ENCODE results near the gene SCAMP4.

SCAMP4 gene

GRCh38 chr19:1902923-1903322 lies 2.3 kb upstream of the SCAMP4 start:
- DNase-seq (ENCODE audit: low read depth in 1 of 2, low spot score in 1 of 2): no peak
- Histone ChIP-seq H3K27ac (replicated peaks) (no peak overlapping the region; the same call in 1 of the 2 replicates), H3K27me3 (ENCODE audit: insufficient read depth, poor library complexity, severe bottlenecking) (no peaks in the 10 kb centered on the region), H3K4me3 (replicated peaks; ENCODE audit: insufficient read depth, low read length) (no peak overlapping the region)
- TF ChIP-seq POLR2AphosphoS5 (IDR thresholded peaks at IDR 0.05; ENCODE audit: low read depth): no peak
- TF ChIP-seq SPI1 (IDR thresholded peaks at IDR 0.05; ENCODE audit: borderline replicate concordance, low read depth): no peak
- TF ChIP-seq, protein P1, sequence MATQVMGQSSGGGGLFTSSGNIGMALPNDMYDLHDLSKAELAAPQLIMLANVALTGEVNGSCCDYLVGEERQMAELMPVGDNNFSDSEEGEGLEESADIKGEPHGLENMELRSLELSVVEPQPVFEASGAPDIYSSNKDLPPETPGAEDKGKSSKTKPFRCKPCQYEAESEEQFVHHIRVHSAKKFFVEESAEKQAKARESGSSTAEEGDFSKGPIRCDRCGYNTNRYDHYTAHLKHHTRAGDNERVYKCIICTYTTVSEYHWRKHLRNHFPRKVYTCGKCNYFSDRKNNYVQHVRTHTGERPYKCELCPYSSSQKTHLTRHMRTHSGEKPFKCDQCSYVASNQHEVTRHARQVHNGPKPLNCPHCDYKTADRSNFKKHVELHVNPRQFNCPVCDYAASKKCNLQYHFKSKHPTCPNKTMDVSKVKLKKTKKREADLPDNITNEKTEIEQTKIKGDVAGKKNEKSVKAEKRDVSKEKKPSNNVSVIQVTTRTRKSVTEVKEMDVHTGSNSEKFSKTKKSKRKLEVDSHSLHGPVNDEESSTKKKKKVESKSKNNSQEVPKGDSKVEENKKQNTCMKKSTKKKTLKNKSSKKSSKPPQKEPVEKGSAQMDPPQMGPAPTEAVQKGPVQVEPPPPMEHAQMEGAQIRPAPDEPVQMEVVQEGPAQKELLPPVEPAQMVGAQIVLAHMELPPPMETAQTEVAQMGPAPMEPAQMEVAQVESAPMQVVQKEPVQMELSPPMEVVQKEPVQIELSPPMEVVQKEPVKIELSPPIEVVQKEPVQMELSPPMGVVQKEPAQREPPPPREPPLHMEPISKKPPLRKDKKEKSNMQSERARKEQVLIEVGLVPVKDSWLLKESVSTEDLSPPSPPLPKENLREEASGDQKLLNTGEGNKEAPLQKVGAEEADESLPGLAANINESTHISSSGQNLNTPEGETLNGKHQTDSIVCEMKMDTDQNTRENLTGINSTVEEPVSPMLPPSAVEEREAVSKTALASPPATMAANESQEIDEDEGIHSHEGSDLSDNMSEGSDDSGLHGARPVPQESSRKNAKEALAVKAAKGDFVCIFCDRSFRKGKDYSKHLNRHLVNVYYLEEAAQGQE (IDR thresholded peaks at IDR 0.05; ENCODE audit: insufficient replicate concordance, low read depth): no peak
- no peak for TF ChIP-seq CTCF (IDR thresholded peaks at IDR 0.05; ENCODE audit: insufficient read depth, low read length)

DNA sequence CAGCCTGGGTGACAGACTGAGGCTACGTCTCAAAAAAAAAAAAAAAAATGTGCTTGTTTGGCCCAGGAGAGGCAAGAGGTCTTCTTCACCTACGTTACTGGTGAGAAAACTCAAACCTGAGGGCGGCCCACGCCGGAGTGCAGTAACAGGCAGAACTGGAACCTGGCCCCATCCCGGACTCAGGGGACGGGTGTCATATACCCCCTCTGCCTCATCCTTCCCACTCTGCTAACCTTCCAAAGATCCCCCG lies 414 bp upstream of the SCAMP4 start:
- Histone ChIP-seq H3K27me3 (ENCODE audit: insufficient read depth, poor library complexity, severe bottlenecking) (no peaks in the 10 kb centered on the region), H3K27ac (replicated peaks) (peak overlapping the region; percentile 79), H3K4me3 (replicated peaks; ENCODE audit: insufficient read depth, low read length) (peak overlapping the region; percentile 14)
- DNase-seq (ENCODE audit: low read depth in 1 of 2, low spot score in 1 of 2): no peak
- TF ChIP-seq, protein P1 (IDR thresholded peaks at IDR 0.05; ENCODE audit: insufficient replicate concordance, low read depth): no peak
- TF ChIP-seq GABPA (IDR thresholded peaks at IDR 0.05; ENCODE audit: low read depth) (no peak), SPI1 (IDR thresholded peaks at IDR 0.05; ENCODE audit: borderline replicate concordance, low read depth) (no peak), CTCF (IDR thresholded peaks at IDR 0.05; ENCODE audit: insufficient read depth, low read length) (no peak), POLR2AphosphoS5 (IDR thresholded peaks at IDR 0.05; ENCODE audit: low read depth) (no peak)

GRCh38 chr19:1905863-1906375 lies 720 bp downstream of the SCAMP4 start:
- no peaks in the 10 kb centered on the region for H3K27me3 ChIP-seq (ENCODE audit: insufficient read depth, poor library complexity, severe bottlenecking)
- H3K27ac ChIP-seq (replicated peaks): peak overlapping the region; percentile 79
- no peak for DNase-seq (ENCODE audit: low read depth in 1 of 2, low spot score in 1 of 2)
- TF ChIP-seq, protein P1 (IDR thresholded peaks at IDR 0.05; ENCODE audit: insufficient replicate concordance, low read depth): no peak
- no peak for TF ChIP-seq CTCF (IDR thresholded peaks at IDR 0.05; ENCODE audit: insufficient read depth, low read length)
- H3K4me3 ChIP-seq (replicated peaks; ENCODE audit: insufficient read depth, low read length): peak overlapping the region; percentile 65
